Chondrocyte (in vitro differentiated cells): Measurements from ENCODE around the gene KLLN. TPM values are rescaled to one million over a fixed set of nuclear protein-coding genes. Genes with fewer than 3 reads are reported as not detected.

Source experiments
- DNase-seq: peaks from one replicate; pipeline ENCODE4 v3.0.0; 2021; ENCODE audit warnings: mixed read lengths, low spot score
- H3K27ac Mint-ChIP-seq: one replicate; pipeline ENCODE4 v1.8.0; 2021; ENCODE audit warnings: mild to moderate bottlenecking, moderate library complexity, mixed read lengths; ENCODE audit not compliant: unreplicated experiment
- H3K27me3 Mint-ChIP-seq: 2 replicates; pipeline ENCODE4 v1.8.0; 2021; ENCODE audit warnings: low read depth, mixed read lengths
- H3K36me3 Mint-ChIP-seq: 2 replicates; pipeline ENCODE4 v1.8.0; 2021; ENCODE audit warnings: low read depth, mixed read lengths
- H3K4me1 Mint-ChIP-seq: 2 replicates; pipeline ENCODE4 v1.8.0; 2021; ENCODE audit warnings: low read depth, mild to moderate bottlenecking, mixed read lengths
- H3K4me3 Mint-ChIP-seq: one replicate; pipeline ENCODE4 v1.8.0; 2021; ENCODE audit warnings: mild to moderate bottlenecking, moderate library complexity, mixed read lengths; ENCODE audit not compliant: unreplicated experiment
- H3K9me3 Mint-ChIP-seq: 2 replicates; pipeline ENCODE4 v1.8.0; 2021; ENCODE audit warnings: low read depth, mixed read lengths
- total RNA-seq: library from RNA; stranded (reverse); gene quantifications from 3 replicates; pipeline ENCODE4 v1.2.1, GENCODE V29; 2021
- TF ChIP-seq, protein P1 (sequence below): fragments of 200-600 bp; sonication (generic); IDR thresholded peaks from 2 replicates; pipeline ENCODE4 v1.5.0; 2021; ENCODE audit warnings: antibody characterized with exemption, mild to moderate bottlenecking, moderate library complexity

The KLLN gene
- total RNA-seq, 1 donor from 2014 or later: 0.72 TPM

DNA sequence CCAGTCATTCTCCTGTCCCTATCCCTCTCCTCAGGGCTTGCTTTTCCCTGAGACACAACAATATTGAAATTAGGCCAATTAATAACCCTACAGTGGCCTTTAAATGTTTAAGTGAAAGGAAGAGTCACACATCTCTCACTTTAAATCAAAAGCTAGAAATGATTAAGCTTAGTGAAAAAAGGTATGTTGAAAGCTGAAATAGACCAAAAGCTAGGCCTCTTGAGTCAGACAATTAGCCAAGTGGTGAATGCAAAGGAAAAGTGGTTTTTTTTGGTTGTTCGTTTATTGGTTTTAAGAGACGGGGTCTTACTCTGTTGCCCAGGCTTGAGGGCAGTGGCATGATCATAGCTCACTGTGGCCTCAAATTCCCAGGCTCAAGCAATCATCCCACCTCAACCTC is 35.7 kb downstream of the KLLN start:
- DNase-seq: no peak
- H3K4me3 Mint-ChIP-seq: no peak overlapping the region

DNA sequence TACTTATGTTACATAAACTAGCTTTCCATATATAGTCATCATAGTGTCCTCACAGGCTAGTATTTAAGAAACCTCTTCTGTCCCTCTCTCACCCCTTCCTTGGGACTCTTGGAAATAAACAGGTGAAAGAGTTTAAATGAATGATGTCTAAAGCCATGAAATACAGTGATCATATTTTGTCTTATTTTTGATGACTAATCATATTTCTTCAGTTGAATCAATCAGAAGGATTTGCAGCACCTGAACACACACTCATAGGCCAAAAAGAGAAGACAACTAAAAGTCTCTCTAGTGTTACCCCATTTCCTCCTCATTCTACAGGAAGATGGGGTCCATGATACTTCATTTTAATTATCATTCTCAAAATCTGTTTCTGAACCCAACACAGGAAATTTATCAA is 36.7 kb downstream of the KLLN start:
- H3K4me3 Mint-ChIP-seq: no peak overlapping the region
- peaks cover 2% of the 10 kb centered on the region for H3K27me3 Mint-ChIP-seq
- TF ChIP-seq, protein P1, sequence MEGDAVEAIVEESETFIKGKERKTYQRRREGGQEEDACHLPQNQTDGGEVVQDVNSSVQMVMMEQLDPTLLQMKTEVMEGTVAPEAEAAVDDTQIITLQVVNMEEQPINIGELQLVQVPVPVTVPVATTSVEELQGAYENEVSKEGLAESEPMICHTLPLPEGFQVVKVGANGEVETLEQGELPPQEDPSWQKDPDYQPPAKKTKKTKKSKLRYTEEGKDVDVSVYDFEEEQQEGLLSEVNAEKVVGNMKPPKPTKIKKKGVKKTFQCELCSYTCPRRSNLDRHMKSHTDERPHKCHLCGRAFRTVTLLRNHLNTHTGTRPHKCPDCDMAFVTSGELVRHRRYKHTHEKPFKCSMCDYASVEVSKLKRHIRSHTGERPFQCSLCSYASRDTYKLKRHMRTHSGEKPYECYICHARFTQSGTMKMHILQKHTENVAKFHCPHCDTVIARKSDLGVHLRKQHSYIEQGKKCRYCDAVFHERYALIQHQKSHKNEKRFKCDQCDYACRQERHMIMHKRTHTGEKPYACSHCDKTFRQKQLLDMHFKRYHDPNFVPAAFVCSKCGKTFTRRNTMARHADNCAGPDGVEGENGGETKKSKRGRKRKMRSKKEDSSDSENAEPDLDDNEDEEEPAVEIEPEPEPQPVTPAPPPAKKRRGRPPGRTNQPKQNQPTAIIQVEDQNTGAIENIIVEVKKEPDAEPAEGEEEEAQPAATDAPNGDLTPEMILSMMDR: no peak
- H3K36me3 Mint-ChIP-seq: no peaks in the 10 kb centered on the region
- peaks cover 4% of the 10 kb centered on the region for H3K9me3 Mint-ChIP-seq
- DNase-seq: no peak
- H3K27ac Mint-ChIP-seq: no peak overlapping the region
- no peaks in the 10 kb centered on the region for H3K4me1 Mint-ChIP-seq

More for the DNA sequence above, 35.7 kb downstream of the KLLN start:
- H3K36me3 Mint-ChIP-seq: no peaks in the 10 kb centered on the region
- H3K9me3 Mint-ChIP-seq: peaks cover 4% of the 10 kb centered on the region
- no peaks in the 10 kb centered on the region for H3K4me1 Mint-ChIP-seq
- H3K27me3 Mint-ChIP-seq: no peaks in the 10 kb centered on the region
- H3K27ac Mint-ChIP-seq: no peak overlapping the region
- TF ChIP-seq, protein P1: no peak

DNA sequence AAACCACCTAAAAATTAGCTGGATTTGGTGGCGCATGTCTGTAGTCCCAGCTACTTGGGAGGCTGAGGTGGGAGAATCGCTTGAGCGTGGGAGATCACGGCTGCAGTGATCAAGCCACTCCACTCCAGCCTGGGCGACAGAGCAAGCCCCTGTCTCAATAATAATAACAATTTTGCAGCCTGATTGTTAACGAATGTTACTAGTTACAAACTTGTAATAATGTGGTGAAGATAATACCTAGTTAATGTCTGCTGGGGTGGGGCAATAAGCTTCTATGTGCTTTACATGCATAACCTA is 44.1 kb downstream of the KLLN start:
- Mint-ChIP-seq H3K27me3 (peaks cover 2% of the 10 kb centered on the region), H3K36me3 (no peaks in the 10 kb centered on the region), H3K27ac (no peak overlapping the region), H3K4me3 (no peak overlapping the region), H3K9me3 (no peaks in the 10 kb centered on the region), H3K4me1 (peaks cover 33% of the 10 kb centered on the region)
- no peak for DNase-seq
- TF ChIP-seq, protein P1: no peak

DNA sequence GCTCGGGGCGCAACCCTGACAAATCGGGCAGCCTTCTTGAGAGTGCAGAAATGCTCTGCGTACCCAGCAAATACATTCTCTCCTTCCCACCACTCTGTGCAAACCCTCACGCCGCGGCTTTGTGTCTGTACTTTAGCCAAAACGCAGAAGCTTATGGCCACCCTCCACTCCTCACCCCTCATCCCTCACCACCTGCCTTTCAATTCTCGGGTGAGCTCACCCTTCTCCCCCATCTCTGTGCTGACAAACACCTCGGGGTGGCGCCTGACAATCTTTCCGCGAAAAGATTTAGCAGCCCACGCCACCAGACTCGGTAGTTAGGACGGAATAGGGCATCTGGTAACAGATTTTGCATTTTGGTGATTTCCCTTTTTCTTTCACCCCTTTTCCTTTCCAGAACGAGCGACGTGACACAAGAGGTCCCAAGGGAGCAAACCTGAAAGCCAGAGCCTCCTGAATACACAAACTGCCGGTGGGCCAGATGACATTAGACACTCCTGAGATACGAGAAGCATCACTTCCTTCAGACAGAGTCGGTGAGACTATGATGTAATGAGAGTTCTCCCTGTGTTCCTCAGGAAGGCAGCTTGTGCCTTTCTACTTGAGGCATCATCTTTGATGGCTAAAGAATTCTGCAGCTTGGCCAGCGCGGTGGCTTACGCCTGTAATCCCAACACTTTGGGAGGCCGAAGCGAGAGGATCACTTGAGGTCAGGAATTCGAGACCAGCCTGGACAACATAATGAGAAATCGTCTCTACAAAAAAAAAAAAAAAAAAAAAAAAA is 44.6 kb downstream of the KLLN start:
- H3K4me3 Mint-ChIP-seq: peak overlapping the region; percentile 86
- peaks cover 2% of the 10 kb centered on the region for H3K27me3 Mint-ChIP-seq
- no peak for DNase-seq
- TF ChIP-seq, protein P1: no peak
- peaks cover 34% of the 10 kb centered on the region for H3K4me1 Mint-ChIP-seq
- no peaks in the 10 kb centered on the region for H3K9me3 Mint-ChIP-seq
- no peaks in the 10 kb centered on the region for H3K36me3 Mint-ChIP-seq
- peak overlapping the region; percentile 96 for H3K27ac Mint-ChIP-seq

DNA sequence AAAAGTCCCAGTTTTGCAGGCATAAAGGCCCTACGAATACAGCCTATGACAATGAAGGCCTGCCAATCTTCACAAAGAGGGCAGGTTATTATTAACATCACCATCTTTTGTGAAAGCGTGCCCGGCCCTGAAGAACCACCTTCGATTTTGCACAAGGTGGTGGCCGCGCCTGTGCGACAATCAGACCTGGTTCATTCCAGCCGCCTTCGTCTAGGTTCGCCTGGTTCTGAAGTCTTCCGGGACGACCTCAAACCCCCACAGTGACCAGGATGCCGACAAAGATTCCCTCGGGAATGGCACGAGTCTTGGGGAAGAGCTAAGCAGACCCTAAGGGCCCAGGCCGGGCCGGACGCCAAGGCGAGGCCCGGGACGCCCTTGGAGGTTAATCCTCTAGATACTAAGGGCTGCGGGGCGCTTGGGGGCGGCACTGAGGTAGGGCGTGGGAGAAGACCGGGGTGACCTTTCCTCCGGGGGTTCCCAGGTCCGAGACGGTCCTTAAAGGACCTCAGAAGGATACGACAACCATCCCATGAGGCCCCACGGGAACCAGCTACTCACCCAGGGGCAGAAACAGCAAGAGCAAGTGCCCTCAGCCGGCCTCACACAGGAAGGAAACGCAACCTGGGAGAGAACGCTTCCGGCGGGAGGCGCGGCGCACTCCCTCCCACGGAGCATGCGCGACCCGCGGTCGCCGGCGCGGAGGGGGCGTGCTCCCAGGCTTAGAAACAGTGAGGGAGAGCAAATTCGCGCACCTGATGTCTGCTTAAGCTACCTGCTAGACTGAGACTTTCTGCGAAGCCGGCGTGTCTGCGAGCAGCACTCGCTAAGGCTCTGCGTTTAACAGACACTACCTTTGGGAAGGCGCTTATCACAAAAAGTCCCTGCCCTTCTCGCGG is 45.5 kb downstream of the KLLN start, which contains the start of gene ATAD1:
Gene ATAD1 (minus strand): TSS at position 618 of the 896 bp plus-strand sequence. CDS start 3,627 bp downstream, outside the sequence.
- Mint-ChIP-seq H3K36me3 (no peaks in the 10 kb centered on the region), H3K9me3 (no peaks in the 10 kb centered on the region), H3K27ac (peak within 1 kb of the TSS; percentile 96), H3K4me1 (peaks cover 34% of the 10 kb centered on the region), H3K4me3 (peak within 1 kb of the TSS; percentile 86), H3K27me3 (peaks cover 2% of the 10 kb centered on the region)
- peak; percentile 87 for DNase-seq
- TF ChIP-seq, protein P1: peak; percentile 54
